ENCODE results near the gene TPGS1.

The TPGS1 gene

DNA sequence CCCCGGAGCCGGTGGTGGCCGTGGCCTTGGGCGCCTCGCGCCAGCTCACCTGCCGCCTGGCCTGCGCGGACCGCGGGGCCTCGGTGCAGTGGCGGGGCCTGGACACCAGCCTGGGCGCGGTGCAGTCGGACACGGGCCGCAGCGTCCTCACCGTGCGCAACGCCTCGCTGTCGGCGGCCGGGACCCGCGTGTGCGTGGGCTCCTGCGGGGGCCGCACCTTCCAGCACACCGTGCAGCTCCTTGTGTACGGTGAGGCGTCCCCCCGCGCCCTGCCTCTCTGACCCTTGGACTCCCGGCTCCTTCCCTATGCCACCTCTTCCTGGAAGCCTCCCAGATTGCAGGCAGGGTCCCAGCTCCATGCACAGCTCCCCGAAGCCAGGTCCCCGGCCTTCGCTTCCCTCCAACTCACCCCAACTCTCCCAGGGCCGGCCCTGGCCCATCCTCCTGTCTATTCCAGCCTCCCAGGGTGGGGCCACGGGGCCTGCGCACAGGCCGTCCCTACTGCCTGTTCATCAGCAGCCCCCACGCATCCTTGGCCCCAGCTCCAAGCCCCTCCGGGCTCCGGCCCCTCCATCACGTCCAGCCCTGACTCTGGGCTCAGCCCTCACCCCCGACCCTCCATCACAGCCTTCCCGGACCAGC is 9.3 kb upstream of the TPGS1 start:
- TF ChIP-seq, protein P1, sequence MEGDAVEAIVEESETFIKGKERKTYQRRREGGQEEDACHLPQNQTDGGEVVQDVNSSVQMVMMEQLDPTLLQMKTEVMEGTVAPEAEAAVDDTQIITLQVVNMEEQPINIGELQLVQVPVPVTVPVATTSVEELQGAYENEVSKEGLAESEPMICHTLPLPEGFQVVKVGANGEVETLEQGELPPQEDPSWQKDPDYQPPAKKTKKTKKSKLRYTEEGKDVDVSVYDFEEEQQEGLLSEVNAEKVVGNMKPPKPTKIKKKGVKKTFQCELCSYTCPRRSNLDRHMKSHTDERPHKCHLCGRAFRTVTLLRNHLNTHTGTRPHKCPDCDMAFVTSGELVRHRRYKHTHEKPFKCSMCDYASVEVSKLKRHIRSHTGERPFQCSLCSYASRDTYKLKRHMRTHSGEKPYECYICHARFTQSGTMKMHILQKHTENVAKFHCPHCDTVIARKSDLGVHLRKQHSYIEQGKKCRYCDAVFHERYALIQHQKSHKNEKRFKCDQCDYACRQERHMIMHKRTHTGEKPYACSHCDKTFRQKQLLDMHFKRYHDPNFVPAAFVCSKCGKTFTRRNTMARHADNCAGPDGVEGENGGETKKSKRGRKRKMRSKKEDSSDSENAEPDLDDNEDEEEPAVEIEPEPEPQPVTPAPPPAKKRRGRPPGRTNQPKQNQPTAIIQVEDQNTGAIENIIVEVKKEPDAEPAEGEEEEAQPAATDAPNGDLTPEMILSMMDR (IDR thresholded peaks at IDR 0.05; ENCODE audit: insufficient read depth, missing control alignments): no peak
- FAIRE-seq (no peak), DNase-seq (ENCODE audit: insufficient read length, low spot score) (no peak)

DNA sequence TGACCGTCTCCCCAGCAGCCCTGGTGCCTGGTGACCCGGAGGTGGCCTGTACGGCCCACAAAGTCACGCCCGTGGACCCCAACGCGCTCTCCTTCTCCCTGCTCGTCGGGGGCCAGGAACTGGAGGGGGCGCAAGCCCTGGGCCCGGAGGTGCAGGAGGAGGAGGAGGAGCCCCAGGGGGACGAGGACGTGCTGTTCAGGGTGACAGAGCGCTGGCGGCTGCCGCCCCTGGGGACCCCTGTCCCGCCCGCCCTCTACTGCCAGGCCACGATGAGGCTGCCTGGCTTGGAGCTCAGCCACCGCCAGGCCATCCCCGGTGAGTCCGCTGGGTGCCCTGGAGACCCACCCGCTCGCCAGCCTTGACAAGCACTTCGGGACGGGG is 8.8 kb upstream of the TPGS1 start:
- TF ChIP-seq, protein P1 (IDR thresholded peaks at IDR 0.05; ENCODE audit: insufficient read depth, missing control alignments): no peak
- DNase-seq (ENCODE audit: insufficient read length, low spot score) (no peak), FAIRE-seq (no peak)

GRCh38 chr19:498977-499623 is 8.2 kb upstream of the TPGS1 start:
- DNase-seq (ENCODE audit: insufficient read length, low spot score): no peak
- TF ChIP-seq, protein P1 (IDR thresholded peaks at IDR 0.05; ENCODE audit: insufficient read depth, missing control alignments): no peak
- FAIRE-seq: no peak

- DNase-seq (ENCODE audit: insufficient read length, low spot score) (no peak), FAIRE-seq (no peak)
- TF ChIP-seq, protein P1 (IDR thresholded peaks at IDR 0.05; ENCODE audit: insufficient read depth, missing control alignments): no peak
These were observed 5.7 kb upstream of the TPGS1 start for GRCh38 chr19:501646-502045.

GRCh38 chr19:504616-505015 is 2.7 kb upstream of the TPGS1 start:
- TF ChIP-seq, protein P1 (IDR thresholded peaks at IDR 0.05; ENCODE audit: insufficient read depth, missing control alignments): no peak
- DNase-seq (ENCODE audit: insufficient read length, low spot score) (no peak), FAIRE-seq (no peak)

DNA sequence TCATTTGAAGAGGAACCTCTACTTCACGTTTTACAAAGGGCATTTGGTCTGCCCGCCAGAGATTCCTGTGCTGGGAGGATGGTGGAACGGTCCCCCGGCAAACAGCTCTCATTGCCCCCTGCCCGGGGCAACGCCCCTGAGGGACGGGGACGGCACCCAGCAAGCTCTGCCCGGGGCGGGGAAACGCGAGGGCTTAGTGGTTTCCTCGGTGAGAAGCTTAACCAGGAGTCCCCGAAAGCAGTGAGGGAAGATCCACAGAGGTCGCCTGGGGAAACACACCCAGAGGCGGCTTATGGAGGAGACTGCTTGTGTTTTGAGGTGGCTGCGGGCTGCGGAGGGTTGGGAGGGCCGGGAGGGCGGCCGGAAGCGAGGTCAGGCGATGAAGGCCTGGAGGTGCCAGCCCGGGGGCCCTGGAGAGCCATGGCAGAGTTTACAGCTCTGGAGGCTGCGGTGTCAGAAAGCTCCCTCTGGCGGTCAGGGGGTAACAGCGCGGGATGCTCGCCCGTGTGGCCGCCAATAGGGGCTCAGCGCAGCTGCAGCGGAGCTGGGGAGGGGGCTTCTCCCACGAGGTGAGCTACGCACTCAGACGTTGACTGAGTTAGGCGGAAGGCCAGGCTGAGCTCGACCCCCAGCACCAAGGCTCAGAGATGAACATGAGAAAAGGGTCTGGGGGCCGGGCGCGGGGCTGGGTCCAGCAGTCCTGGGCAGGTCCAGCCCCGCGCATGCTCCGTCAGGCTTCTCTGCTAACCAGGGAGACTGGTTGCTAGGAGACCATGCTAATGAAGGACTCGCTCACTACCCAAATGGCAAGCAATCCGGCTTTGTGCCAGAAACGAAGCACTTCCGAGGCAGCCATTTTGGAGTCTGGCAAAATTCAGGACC is 652 bp upstream of the TPGS1 start:
- FAIRE-seq (peak; percentile 90), DNase-seq (ENCODE audit: insufficient read length, low spot score) (peak; percentile 95)
- TF ChIP-seq, protein P1 (IDR thresholded peaks at IDR 0.05; ENCODE audit: insufficient read depth, missing control alignments): peak; percentile 77
